GF-D8 (cell line): ENCODE data around the gene NRXN2.

Experiments
- DNase-seq: peaks from one replicate; lab custom pipeline; 2025; lab: John Stamatoyannopoulos, UW

The NRXN2 gene

GRCh38 chr11:64627371-64627770 is 95.6 kb downstream of the NRXN2 start:
- DNase-seq: no peak

- DNase-seq: no peak
These were observed 96.4 kb downstream of the NRXN2 start for GRCh38 chr11:64626637-64627036.

- DNase-seq: peak; percentile 89
These were observed 98.0 kb downstream of the NRXN2 start for GRCh38 chr11:64624883-64625481.

- no peak for DNase-seq
These were observed 100.3 kb downstream of the NRXN2 start for GRCh38 chr11:64622681-64623080.

GRCh38 chr11:64621283-64622019 is 101.5 kb downstream of the NRXN2 start:
- no peak for DNase-seq

- DNase-seq: no peak
These were observed 102.5 kb downstream of the NRXN2 start for GRCh38 chr11:64620381-64620971.

- DNase-seq: no peak
These were observed 103.1 kb downstream of the NRXN2 start for GRCh38 chr11:64619811-64620380.

GRCh38 chr11:64619196-64619595 is 103.8 kb downstream of the NRXN2 start:
- no peak for DNase-seq

GRCh38 chr11:64616817-64617216 is 106.2 kb downstream of the NRXN2 start:
- no peak for DNase-seq

- no peak for DNase-seq
These were observed 108.1 kb downstream of the NRXN2 start for GRCh38 chr11:64614917-64615316.

- no peak for DNase-seq
These were observed 109.3 kb downstream of the NRXN2 start for GRCh38 chr11:64613648-64614047.

- peak; percentile 28 for DNase-seq
These were observed 110.9 kb downstream of the NRXN2 start for GRCh38 chr11:64611869-64612646.

- DNase-seq: no peak
These were observed 111.8 kb downstream of the NRXN2 start for GRCh38 chr11:64611176-64611575.

GRCh38 chr11:64610596-64610995 is 112.4 kb downstream of the NRXN2 start:
- DNase-seq: no peak

GRCh38 chr11:64609436-64610047 is 113.5 kb downstream of the NRXN2 start:
- peak; percentile 9 for DNase-seq

GRCh38 chr11:64608636-64609035 is 114.4 kb downstream of the NRXN2 start:
- no peak for DNase-seq

- no peak for DNase-seq
These were observed 115.0 kb downstream of the NRXN2 start for GRCh38 chr11:64608046-64608445.

- DNase-seq: no peak
These were observed 115.5 kb downstream of the NRXN2 start for GRCh38 chr11:64607381-64607985.

GRCh38 chr11:64606796-64607380 is 116.1 kb downstream of the NRXN2 start:
- no peak for DNase-seq

GRCh38 chr11:64605656-64606585 is 117.1 kb downstream of the NRXN2 start:
- DNase-seq: no peak
